ENCODE data around the gene CTNNBIP1. TPM values are rescaled to one million over a fixed set of nuclear protein-coding genes. Genes with fewer than 3 reads are reported as not detected.

CTNNBIP1 gene
- polyA plus RNA-seq, 4 donors, result 30.7 to 36.5 (median 34.8) TPM

DNA sequence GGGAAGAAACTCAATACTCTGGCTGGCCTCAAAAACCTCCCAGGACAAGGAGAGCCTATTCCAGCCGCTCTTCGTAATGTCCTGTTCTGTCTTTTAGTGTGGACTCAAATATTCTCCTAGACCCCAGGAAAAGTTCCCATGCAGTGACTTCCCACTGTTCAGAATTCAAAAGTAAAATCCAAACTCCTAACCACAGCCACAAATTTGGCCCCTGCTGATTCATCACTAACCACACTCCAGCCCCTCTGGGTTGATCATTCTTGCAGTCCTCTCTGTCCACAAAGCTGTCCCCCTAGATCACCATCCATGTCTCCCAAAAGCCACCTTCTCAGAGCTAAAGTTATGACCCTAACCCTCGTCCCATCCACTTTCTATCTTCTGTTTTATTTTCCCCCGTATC, 5.1 kb downstream of the CTNNBIP1 start:
- DNase-seq (ENCODE audit: low read depth in 4 of 4, low spot score in 3 of 4), result no peak

DNA sequence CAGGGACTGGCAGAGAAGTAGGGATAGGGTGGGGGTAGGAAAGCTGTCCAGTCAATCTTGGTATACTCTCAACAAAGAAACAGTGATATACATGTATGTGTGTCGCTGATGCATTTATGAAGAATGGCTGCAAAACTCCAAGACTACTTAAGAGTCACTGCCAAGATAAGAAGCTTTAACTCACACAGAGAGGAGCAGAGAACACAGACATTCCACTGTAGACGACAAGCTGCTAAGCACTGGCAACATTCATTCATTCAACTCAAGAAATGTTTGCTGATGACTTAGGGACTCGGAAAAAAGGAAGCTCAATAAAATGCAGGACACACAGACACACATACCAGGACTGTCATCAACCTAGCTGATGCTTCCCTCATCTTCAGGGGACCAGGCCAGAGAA, 5.5 kb downstream of the CTNNBIP1 start:
- DNase-seq (ENCODE audit: low read depth in 4 of 4, low spot score in 3 of 4), result no peak

DNA sequence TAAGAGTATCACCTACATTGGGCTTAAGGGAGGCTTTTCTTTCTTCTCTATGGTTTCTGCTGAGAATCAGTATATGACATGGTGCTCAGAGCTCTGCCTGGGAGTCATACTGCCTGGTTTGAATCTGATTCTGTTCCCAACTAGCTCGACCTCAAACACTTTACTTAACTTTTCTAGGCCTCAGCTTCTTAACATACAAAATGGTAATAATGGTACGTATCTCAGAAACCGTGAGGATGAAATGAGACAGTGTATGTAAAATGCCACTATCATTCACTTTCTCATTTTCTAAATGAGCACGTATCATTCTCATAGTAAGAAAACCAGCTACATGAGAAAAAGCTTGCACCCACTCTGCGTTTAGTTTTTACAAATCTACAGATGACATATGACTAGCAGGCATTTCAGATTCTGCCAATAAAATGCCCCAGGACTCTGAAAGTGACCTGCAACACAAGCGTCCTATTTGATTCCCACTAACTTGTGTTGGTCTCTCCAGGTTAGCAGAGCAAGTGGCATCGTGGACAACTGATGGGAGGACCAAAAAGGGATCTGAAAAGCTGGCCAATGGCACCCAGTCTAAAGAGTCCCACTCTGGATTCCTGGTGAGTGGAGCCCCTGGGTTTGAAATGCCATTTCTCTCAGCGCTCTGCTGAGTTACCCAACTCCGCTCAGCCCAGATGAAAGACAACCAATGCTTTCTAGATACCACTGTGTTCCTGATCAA, 6.1 kb downstream of the CTNNBIP1 start:
- no peak for DNase-seq (ENCODE audit: low read depth in 4 of 4, low spot score in 3 of 4)

DNA sequence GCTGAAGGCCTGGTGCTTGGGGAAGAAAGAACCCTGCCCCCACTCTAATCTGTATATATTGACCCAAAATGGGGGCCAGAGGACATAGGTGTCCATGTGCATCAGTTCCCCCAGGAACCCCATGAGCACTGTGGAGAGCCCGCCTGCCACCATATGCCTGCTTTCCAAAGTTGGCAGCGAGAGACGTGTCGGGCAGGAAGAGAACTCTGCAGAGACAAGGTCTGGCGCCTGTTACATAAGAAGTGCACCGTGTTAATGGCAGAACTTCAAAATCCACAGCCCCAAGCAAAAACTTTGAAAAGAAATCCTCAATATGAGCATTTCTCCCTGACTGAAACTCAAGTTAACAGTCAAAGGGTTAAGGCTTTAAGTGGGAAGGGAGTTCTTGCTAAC, 8.0 kb downstream of the CTNNBIP1 start:
- DNase-seq (ENCODE audit: low read depth in 4 of 4, low spot score in 3 of 4), result no peak

DNA sequence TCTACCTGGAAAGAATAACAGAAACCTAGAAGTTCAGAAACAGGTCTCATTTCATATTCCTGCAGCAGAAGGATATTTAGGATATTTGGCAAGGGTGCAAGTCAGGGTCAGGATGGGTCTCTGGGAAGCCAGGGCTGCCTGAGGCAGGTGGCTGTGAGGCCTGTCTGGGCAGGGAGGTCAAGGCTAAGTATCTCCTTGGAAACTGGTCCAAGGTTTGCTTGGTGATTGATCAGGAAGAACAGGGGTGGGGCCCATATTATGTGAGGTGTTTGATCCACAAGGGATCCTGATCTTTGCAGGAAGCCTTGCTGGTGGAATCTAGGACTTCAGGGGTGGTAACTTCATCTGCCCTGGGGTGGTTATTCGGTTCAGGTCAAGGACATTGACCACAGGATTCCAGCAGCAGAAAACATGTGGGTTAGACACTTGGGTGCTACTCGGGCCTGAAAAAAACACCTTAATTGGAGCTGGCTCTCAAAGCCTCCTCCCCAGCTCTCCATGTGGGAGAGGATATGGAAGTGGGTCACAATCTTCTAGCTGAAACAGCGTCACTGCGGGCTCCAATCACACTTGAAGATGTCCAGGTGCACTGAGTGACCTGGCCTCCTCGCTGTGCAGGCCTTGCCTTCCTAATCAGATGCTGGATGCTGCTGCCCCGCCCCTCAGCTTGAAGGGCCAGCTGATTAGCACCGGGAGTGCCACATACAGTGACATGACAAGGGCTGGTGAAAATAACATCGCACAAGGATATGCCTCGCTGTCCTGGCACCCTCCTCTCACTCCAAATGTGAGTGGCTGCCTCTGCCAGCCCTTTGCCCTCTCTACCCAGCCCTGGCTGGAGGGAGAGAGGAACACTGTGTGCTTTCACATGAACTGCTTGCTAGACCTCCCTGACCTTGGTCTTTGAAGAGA, 8.7 kb downstream of the CTNNBIP1 start:
- DNase-seq (ENCODE audit: low read depth in 4 of 4, low spot score in 3 of 4), result no peak

DNA sequence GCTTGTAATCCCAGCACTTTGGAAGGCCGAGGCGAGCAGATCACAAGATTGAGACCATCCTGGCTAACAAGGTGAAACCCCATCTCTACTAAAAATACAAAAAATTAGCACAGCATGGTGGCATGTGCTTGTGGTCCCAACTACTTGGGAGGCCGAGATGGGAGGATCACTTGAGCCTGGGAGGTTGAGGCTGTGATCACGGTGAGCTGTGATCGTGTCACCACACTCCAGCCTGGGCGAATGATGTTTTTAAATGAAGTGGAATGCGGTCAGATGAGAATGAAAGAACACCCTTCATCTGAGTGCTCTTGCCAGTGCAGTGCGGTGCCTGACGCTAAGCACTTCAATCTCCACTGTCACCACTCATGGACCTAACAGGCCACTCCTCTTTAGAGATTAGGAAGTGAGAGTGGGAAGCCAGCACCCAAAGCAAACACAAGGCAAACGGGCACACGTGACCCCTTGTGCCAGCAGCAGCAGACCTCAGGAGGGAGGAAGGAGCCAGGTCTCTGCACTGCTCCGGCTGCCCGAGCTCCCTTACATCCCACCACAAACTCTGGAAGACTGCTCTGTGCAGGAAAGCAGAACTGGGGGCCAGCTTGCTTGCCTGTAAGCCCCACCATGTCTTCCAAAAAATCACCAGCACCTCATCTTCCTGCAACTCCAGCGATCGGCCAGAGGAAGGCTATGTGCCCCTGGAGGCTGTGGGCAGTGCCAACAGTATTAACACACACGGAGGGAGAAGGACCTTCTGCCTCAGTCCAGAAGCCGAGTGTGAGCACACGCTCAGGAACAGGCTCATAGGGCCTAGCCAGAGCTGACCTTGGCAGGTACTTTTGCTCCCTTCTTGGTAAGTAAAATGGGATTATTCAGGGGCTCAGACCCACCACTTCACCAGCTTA, 9.7 kb downstream of the CTNNBIP1 start:
- DNase-seq (ENCODE audit: low read depth in 4 of 4, low spot score in 3 of 4), result no peak

DNA sequence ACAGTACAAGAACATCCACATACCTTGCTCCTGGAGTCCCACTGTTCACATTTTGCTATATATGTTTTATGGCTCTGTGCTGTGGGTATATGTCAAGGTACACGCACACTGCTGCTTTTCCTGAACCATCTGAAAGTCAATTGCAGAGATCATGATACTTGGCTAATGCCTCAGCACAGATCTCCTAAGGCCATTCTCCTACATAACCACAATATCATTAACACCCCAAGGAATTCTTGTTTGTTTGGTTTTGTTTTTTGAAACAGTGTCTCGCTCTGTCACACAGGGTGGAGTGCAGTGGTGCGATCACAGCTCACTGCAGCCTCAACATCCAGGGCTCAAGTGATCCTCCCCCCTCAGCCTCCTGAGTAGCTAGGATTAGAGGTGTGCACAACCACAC, 16.0 kb downstream of the CTNNBIP1 start:
- no peak for DNase-seq (ENCODE audit: low read depth in 4 of 4, low spot score in 3 of 4)

DNA sequence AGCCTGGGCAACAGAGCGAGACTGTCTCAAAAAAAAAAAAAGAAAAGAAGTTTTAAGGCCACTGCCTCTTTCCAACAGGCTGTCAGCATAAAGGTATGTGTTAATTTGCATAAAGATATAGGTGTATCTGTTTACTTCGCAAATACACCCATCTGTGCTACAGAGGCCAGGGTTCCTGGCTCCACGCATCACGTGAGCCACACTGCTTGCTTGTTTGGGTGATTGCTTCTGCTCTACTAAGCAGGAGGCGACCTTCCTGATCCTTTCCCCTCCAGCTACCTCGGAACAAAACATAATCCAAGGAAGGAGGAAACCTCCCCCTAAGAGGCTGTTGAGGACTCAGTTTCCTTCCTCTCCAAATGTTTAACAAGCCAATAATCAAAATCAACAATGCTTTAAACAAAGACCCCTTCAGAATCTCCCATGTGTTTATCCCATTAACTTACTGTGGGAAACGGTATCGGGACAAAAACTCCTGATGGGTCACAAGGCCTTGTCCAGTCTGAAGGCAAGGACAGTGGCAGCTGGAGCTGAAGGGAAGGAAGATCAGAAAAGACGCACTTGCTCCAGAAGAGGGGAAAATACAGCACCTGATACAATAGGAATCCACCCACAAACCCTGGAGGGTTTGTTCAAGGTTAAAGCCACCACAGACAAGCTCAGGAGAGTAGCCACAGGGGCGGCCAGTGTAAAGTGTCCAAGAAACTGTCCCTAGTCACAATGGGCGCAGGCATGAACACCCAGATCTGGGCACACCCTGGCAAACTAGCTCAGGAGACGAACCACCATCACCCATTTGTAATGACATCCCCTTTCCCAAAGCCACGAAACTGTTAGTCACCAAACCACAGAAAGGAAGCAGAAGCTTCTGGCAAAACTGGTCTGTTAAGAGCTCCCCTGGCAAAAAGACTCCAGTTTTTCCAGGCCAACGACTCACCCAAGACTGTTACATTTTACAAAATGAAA, 17.2 kb downstream of the CTNNBIP1 start:
- DNase-seq (ENCODE audit: low read depth in 4 of 4, low spot score in 3 of 4), result no peak

DNA sequence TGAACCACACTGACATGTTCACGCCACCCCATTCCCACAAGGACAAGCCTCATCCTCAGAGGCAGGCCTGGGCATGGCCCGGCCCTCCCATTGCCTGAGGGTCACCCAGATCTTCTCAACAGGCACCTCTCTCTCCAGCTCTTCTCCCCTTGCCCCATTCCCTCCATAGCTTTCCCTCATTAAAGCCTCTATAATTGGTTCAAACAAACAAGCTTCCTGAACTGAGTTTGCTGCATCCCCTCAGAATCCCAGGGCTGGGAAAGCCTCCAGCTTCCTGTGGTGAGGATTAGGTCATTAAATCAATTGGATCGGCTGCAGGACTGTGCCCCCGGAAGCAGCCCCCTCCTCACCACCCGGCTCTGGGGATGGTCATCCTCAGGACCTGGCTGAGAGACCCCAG, 18.9 kb downstream of the CTNNBIP1 start:
- DNase-seq (ENCODE audit: low read depth in 4 of 4, low spot score in 3 of 4), result no peak

DNA sequence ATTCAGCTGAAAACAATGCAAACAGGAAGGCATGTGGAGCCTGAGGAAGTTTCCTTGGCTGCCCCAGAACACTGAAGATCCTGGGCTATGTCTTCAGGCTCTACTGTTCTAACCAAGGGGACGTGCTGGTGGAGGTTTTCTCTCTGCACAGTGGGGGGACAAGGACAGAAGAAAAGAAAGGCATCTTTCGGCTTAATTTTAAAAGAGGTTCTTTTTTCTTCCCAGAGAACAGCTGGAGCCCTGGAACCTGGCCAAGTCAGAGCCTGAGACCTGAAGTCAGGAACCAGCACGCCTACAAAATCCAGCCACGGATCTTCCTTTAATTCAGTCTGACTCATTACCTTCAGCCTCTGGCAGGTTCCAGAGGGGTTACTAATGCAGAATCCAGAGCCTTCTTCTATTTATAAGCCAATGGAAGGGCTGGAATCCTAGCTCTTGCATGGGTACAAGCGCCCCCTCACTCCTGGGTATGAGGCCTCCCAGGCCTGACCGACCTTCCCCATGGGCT, 19.8 kb downstream of the CTNNBIP1 start:
- DNase-seq (ENCODE audit: low read depth in 4 of 4, low spot score in 3 of 4), result no peak

DNA sequence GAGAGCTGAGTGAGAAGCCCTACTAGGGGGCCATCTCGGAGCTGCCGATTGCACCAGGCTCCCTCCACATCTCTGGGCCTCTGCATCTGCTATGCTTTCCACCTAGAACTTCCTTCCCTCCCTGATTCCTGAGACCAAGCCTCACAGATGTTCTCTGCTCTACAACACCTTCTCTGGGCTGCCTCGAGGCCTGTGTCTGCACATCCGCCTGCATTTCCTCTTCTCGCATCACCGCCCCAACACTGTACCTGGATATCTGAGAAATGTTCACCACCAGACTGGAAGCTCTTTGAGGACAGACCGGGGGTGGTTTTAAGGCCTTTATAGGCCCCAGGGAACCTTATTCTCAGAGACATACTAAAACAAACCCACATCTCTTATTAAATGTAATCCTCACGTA, 20.7 kb downstream of the CTNNBIP1 start:
- no peak for DNase-seq (ENCODE audit: low read depth in 4 of 4, low spot score in 3 of 4)

DNA sequence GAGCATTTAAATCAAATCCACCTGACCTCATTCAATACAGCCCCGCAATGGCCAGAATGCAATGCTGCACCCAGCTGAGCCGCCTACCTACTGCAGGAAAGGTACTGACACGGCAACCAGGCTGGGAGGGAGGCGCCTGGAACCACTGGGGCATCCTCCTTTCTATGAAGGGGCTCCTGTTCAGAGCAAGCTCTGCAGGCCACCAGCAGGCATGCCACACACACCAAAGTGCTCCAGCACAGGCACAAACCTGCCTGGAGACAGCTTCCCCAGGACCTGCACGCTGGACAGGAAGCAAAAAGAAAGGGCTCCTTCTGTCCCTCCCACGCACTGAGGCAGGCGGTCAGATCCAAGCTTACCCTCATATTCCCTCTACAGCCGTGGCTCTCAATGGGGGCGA, 21.2 kb downstream of the CTNNBIP1 start:
- no peak for DNase-seq (ENCODE audit: low read depth in 4 of 4, low spot score in 3 of 4)

DNA sequence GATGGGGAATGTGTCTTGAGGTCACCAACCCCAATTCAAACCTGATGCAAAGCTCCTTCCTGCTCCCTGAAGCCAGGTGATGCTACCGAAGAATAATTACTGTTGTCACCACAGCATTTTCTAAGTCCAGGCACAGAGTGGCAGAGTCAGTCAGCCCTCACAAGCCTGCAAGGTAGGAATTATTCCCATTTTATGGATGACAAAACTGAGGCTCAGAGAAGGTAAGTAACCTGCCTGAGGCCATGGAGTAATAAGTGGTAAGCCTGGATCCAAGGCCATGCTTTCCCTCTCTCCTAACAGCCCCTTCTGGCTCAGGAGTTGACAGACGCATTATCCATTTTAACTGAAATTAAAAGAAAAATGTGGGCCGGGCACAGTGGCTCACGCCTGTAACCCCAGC, 23.0 kb downstream of the CTNNBIP1 start:
- no peak for DNase-seq (ENCODE audit: low read depth in 4 of 4, low spot score in 3 of 4)

DNA sequence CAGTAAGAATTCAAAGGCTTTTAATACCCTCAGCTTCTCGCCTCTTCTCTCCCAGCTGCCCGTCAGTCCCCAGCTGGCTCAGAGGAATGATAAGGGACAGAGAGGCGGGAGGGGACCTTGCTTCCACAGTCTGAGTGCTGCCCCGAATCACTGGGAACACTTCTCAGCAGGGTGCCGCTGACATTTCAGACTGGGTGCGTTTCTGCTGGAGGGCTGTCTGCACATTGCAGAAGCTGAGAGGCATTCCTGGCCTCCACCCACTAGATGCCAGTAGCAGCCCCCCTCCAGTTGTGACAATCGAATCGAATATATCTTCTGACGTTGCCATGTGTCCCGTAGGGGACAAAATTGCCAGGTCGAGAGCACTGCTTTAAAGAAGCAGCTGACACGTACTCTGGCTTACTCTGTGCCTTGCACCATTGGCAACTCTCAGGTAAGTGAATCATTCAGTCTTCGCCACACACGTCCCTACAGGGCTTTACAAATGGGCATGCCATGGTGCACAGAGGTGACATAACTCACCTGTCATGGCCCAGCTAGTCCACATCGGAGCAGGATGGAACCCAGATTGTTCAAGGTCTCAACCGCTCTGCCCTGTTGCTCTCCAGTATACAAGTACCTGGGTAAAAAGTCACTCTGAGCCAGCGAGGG, 23.9 kb downstream of the CTNNBIP1 start:
- DNase-seq (ENCODE audit: low read depth in 4 of 4, low spot score in 3 of 4), result no peak

DNA sequence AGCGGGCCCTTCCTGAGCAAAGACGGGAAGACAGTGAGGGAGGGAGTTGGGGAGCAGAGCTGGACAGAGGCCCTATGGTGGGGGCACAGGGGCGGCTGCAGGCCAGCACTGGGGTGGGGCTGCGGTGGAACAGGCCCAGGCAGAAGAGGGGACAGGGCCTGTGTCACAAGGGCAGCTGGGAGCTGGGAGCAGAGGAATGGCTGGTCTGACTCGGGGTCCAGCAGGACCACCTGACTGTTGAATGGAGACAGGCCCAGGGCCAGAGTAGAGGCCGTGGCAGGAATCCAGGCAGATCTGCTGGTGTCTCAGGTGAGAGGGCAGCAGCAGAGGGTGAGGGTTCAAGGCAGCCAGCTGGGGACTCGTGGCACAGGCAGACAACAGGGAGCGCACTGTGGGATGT, 25.3 kb downstream of the CTNNBIP1 start:
- no peak for DNase-seq (ENCODE audit: low read depth in 4 of 4, low spot score in 3 of 4)

DNA sequence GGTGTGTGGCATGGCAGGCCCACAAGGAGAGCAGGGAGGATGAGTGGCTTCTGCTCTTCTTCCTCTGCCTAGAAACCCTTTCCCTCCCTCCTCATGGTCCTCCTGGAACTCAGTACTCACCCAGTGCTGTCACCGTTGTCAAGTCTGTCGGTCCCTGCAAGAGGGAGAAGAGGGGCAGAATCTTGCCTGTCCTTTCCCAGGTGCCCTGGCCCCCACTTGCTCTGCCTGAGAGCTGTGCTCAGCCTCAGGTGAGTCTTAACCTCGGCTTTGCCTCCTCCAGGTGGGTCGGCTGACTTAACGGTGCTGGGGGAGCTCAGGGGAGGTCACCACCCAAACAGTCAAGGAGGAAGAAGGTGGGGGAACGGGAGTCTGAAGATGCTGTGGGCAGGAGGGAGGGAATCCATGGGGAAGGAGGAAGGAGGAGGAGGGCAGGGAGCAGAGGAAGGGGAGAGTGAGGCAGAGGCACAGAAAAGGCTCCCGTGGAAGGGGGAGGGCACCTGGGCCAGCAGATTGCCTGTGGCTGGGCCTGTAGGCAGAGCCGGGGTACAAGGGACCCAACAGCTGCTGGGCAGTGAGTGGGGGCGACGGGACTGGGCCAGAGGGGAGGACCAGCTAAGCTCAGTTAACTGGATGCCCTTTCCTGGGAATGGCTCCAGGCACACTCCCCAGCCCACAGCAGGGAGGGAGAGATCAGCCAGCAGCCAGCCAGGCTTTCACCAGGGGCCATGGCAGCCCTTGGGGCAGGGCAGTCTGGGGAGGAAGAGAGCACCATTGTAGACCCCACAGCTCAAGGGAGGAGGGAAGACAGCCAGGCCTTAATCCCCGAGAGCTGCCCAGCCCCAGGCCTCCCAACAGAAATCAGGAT, 26.3 kb downstream of the CTNNBIP1 start:
- no peak for DNase-seq (ENCODE audit: low read depth in 4 of 4, low spot score in 3 of 4)

DNA sequence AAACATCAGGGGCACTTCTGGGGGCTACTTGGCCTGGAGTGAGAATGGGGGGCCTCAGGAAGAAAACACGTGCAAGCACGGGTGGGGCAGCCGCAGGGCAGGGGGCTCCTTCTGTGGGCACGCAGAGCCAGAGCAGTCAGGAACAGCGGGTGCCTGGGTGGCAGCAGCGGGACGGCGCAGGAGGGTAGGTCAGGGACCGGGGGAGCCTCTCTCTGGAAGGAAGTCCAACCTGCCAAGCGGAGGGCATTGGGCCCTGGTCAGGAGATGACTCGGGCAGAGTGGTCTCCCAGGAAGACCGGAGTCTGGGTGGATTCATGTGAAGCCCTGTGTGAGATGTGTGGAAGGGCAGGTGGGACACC, 27.1 kb downstream of the CTNNBIP1 start:
- DNase-seq (ENCODE audit: low read depth in 4 of 4, low spot score in 3 of 4), result no peak

DNA sequence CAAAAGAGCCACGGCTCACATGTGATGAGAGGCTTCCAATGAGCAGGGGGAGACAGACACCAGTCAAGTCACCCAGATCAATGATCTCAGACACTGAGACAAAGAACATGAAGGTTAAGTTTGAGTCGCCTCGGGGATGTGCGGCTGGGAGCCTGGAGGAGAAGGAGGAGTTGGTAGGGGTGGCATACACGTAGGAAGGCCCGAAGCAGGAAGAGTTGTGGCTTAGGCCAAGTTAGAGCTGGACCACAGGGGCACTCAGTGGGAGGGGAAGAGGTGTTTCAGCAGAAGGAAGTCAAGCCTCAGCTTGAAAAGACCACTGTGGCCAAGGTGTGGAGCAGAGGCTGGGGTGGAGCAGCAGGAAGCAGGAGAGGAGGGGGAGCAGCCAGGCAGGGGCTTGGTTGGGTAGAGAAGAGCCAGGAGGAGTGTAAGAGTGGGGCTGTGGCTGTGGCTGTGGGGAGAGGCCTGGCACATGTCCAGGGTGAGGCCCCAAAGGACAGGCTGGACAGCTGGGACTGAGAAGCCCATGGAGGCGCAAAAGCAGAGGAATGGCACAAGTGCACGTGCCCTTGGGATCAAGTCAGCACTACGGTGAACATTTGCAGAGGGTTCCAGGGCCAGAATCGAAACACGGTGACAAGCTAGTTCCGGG, 27.6 kb downstream of the CTNNBIP1 start:
- no peak for DNase-seq (ENCODE audit: low read depth in 4 of 4, low spot score in 3 of 4)
